ENCODE results near the gene PSRC1. TPM values are rescaled to one million over a fixed set of nuclear protein-coding genes. Genes with fewer than 3 reads are reported as not detected.

Gene PSRC1
- total RNA-seq, 2 experiments from 2014 or later, result 40.7 to 42.7 TPM

DNA sequence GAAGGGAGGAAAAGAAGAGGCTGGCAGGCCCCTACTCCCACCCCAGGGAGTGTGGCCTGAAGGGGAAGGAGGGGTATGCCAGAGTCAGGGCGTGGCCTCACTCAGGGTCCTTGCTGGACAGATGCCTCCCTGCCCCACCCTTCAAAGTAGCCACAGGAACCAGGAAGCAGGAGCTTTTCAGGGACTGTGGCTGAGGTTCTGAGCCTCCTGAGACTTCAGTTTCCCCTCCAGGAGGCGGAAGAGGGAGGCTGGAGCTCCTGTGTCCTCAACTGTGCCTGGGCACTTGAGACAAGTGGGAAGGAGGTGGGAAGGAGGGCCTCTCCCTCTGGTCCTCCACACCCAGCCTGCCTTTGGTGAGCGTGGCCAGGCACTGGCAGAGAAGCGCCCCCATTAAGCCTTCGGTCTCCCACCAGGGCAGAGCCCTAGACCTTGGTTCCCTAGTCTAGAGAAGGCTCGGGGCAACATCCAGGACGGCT is 28.3 kb downstream of the PSRC1 start:
- Histone ChIP-seq H3K27ac (ENCODE audit: low read depth, low read length, poor library complexity, severe bottlenecking) (no peak overlapping the region), H3K4me3 (ENCODE audit: low read depth, low read length, poor library complexity, severe bottlenecking) (peak overlapping the region; percentile 64), H3K9me3 (ENCODE audit: low read length) (no peaks in the 10 kb centered on the region), H3K4me1 (ENCODE audit: insufficient read depth, low read length, poor library complexity, severe bottlenecking) (peaks cover 24% of the 10 kb centered on the region), H3K4me2 (ENCODE audit: low read length) (peak overlapping the region; percentile 83), H3K9me2 (ENCODE audit: insufficient read depth, low read length) (no peaks in the 10 kb centered on the region), H4K20me1 (ENCODE audit: insufficient read depth, low read length) (no peaks in the 10 kb centered on the region), H3K36me3 (ENCODE audit: insufficient read depth, low read length) (peaks cover 4% of the 10 kb centered on the region; the same call in 1 of the 2 replicates), H2AFZ (ENCODE audit: low read length) (0 out of 2 replicates have a peak overlapping the region, but pooled peaks have one; percentile 80), H3K79me2 (ENCODE audit: insufficient read depth, low read depth, low read length) (no peaks in the 10 kb centered on the region)
- intact Hi-C loops (cut with micrococcal nuclease; ENCODE audit: unreplicated experiment), result no loop called here
- CTCF ChIA-PET (ENCODE audit: unreplicated experiment), result interaction anchor here (0.6 to 1.2 kb wide), 3 partner anchors 223 to 278 kb away, joined by 3 to 4 read pairs (median 3); no protein-coding TSS in a partner anchor
- POLR2A ChIA-PET, result interaction anchor here (1.5 to 1.8 kb wide), 3 partner anchors 144 to 231 kb away, joined by 3 to 10 read pairs (median 4); partner anchors contain the start of genes PSMA5 and SORT1
- no TSS peak for BruUV-seq (replicated peaks)
- DNase-seq (ENCODE audit: low spot score), result no peak
- TF ChIP-seq, protein P1, sequence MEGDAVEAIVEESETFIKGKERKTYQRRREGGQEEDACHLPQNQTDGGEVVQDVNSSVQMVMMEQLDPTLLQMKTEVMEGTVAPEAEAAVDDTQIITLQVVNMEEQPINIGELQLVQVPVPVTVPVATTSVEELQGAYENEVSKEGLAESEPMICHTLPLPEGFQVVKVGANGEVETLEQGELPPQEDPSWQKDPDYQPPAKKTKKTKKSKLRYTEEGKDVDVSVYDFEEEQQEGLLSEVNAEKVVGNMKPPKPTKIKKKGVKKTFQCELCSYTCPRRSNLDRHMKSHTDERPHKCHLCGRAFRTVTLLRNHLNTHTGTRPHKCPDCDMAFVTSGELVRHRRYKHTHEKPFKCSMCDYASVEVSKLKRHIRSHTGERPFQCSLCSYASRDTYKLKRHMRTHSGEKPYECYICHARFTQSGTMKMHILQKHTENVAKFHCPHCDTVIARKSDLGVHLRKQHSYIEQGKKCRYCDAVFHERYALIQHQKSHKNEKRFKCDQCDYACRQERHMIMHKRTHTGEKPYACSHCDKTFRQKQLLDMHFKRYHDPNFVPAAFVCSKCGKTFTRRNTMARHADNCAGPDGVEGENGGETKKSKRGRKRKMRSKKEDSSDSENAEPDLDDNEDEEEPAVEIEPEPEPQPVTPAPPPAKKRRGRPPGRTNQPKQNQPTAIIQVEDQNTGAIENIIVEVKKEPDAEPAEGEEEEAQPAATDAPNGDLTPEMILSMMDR (conservative IDR thresholded peaks at IDR 0.05; ENCODE audit: low read length), result no peak
- TF ChIP-seq EZH2phosphoT487 (IDR thresholded peaks at IDR 0.05; ENCODE audit: borderline replicate concordance, low read depth, low read length), result no peak

DNA sequence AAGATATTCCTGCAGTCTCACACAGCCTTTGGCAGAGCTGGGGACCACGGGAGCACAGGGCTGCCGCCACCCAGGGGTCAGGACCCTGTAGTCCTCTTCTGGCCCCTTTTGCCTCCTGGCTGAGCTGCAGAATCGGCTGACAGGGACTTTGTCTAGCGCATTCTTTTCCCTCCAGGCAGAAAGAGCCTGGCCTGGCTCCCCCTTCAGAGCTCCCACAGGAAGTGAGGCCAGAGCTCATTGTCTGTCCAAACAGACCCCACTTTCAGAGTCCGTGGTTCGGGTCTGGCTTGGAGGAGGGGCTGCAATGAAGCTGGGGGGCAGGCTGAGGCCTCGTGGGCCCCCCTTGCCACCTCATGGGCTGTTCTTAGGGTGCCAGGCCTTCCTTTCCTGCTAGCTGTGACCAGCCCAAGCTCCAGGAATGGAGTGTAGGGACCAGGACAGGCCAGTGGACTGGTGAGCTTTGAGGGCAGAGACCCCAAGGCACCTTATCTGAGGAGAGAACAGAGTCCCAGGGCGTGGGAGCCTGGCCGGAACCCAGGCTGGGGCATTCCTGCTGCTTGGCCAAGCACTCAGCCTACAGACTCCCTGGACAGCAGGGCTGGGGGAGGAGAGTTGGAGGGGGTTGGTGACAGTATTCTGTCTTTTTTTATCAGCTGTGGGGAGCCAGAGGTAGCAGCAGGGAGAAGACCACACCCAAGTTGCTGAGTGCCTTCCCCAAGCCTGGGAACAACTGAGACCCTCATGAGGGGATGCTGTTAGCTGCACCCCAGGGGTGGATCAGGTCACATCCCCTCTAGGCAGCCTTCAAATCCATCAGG is 28.9 kb downstream of the PSRC1 start:
- ChIA-PET CTCF (ENCODE audit: unreplicated experiment) (interaction anchor here (0.6 to 1.2 kb wide), 3 partner anchors 15 to 278 kb away, joined by 3 read pairs; no protein-coding TSS in a partner anchor), POLR2A (interaction anchor here (0.7 to 1.8 kb wide), 11 partner anchors 11 to 232 kb away, joined by 3 to 10 read pairs (median 4); partner anchors contain the start of genes ATXN7L2, PSMA5, PSRC1 and SORT1)
- H4K20me1 ChIP-seq (ENCODE audit: insufficient read depth, low read length), result no peaks in the 10 kb centered on the region
- peak overlapping the region; percentile 54 for H3K27ac ChIP-seq (ENCODE audit: low read depth, low read length, poor library complexity, severe bottlenecking)
- peak overlapping the region; percentile 64 for H3K4me3 ChIP-seq (ENCODE audit: low read depth, low read length, poor library complexity, severe bottlenecking)
- H3K4me1 ChIP-seq (ENCODE audit: insufficient read depth, low read length, poor library complexity, severe bottlenecking), result peaks cover 27% of the 10 kb centered on the region
- H3K9me3 ChIP-seq (ENCODE audit: low read length), result no peaks in the 10 kb centered on the region
- no TSS peak for BruUV-seq (replicated peaks)
- intact Hi-C loops (cut with micrococcal nuclease; ENCODE audit: unreplicated experiment), result no loop called here
- DNase-seq (ENCODE audit: low spot score), result peak; percentile 56
- H3K9me2 ChIP-seq (ENCODE audit: insufficient read depth, low read length), result no peaks in the 10 kb centered on the region
- peak overlapping the region; percentile 83 for H3K4me2 ChIP-seq (ENCODE audit: low read length)
- H3K36me3 ChIP-seq (ENCODE audit: insufficient read depth, low read length), result peaks cover under 1% of the 10 kb centered on the region; the same call in 1 of the 2 replicates
- peak overlapping the region; percentile 80 for H2AFZ ChIP-seq (ENCODE audit: low read length)
- no peak for TF ChIP-seq EZH2phosphoT487 (IDR thresholded peaks at IDR 0.05; ENCODE audit: borderline replicate concordance, low read depth, low read length)
- TF ChIP-seq, protein P1 (conservative IDR thresholded peaks at IDR 0.05; ENCODE audit: low read length), result 0 out of 2 replicates have a peak, but pooled peaks have one; percentile 29
- H3K79me2 ChIP-seq (ENCODE audit: insufficient read depth, low read depth, low read length), result no peaks in the 10 kb centered on the region

Data from OCI-LY7 (cell line).